Body of pancreas (tissue), 4 donors: ENCODE data around the gene CIB2.

ENCODE experiments used
- CTCF ChIP-seq, 7 experiments: fragments of 450-650 bp in 4 of 7; fragments of 200-600 bp in 3 of 7; sonication (generic) in 3 of 7; IDR thresholded peaks; one replicate each; pipeline ENCODE4 v1.5.1; 2016 to 2019; ENCODE audit warnings: antibody characterized with exemption in 7 of 7
- POLR2A ChIP-seq, 3 donors: fragments of 450-650 bp; IDR thresholded peaks; one replicate each; pipeline ENCODE4 v1.6.1; 2016; ENCODE audit warnings: antibody characterized with exemption in 3 of 3, mild to moderate bottlenecking in 2 of 3

- TF ChIP-seq CTCF (IDR thresholded peaks at IDR 0.05), result no peak
- no peak for TF ChIP-seq POLR2A (IDR thresholded peaks at IDR 0.05)
These were observed 69.2 kb downstream of the CIB2 start for GRCh38 chr15:78061963-78062427.
